ENCODE data around the gene CTSV.
A peak's percentile ranks its signal among the peaks of the same experiment; 100 is the strongest.
"Not testable (repeated sequence)": the region's sequence is repeated elsewhere in the genome, so short reads cannot be mapped to it uniquely, and the experiment has no call there.

CTSV gene

DNA sequence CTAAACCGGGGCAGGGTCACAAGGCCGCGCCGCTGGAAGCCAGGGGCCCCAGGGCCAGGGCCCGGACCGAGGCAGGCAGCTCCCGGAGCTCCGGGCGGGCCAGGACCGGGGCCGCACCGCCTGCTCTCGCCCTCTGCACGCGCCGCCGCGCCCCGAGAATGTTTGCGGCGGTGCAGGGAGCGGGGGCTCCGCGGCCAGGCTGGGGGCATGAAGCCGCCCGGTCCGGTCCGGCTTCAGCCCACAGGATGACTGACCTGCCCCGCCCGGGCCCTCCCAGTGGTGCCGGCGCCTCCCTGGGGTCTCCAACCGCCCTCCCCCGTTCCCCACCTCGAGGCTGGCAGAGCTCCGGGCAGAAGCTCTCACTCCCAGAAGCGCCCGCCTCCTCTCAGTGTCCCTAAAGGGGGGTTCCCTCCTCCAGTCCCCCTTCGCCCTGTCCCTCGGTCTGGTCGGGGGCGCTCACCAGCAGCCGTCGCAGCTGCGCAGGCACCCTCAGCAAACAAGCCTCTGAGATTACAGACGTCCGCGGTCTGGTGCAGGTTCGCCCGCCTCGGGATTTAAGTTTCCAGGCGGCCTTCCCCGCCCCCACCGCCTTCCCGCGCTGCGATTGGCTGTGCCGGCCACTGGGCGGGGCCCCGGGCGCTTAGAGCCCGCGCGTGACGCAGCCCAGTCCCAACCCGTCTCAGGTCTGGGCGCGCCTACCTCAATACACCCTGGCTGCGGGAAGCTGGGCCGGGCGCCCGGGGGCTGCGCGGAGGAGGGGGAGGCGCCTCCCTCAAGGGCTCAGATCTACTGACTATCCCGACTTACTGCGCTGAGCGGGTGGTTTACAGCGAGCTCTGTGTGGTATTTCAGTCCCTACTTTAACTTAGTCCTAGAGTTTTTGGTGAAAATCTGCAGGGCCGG is at the start of gene CTSV:
Gene CTSV (minus strand): TSS at position 532 of the 903 bp plus-strand sequence. CDS start 1,099 bp downstream, outside the sequence.
- DNase-seq (ENCODE audit: low spot score), result peak; percentile 100

DNA sequence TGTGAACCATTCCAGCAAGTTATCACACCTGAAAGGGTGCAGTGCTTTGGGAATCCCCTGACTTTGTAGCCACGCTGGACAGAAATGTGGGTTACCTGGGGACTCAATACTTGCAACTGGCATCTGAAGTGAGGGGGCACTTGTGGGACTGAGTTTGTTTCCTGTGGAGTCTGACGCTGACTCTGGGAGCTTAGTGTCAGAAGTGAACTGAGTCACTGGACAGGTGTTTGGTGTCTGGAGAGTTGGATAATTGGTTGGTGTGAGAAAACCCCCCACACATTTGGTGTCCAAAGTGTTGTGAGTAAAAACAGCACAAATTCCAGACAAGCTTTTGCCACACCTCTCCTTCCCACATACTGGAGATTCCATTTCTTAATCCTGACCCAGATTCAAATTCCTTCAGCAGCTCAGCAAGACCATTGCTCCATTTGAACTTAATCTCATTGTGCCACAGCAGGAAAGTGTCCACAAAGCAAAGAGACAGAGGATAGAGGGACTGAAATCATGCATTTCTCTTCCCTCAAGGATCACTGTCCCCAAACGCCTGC is 48.8 kb upstream of the CTSV start:
- not testable (repeated sequence) for DNase-seq (ENCODE audit: low spot score)

DNA sequence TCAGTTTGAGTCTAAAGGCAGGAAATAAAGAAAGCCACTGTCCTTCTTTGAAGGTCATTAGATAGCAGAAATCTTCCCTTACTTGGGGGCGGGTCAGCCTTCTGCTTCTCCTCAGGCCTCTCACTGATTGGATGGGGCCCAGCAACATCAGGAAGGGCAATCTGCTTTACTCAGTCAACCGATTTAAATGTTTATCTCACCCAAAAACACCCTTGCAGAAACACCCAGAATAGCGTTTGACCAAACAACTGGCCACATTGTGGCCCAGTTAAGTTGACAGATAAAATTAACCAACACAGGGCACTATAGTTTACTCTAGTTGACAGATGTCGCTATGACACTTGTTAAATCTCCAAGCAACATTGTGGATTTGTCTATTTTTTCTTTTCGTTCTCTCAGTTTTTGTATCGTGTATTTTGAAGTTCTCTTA is 45.6 kb upstream of the CTSV start:
- DNase-seq (ENCODE audit: low spot score), result not testable (repeated sequence)

- DNase-seq (ENCODE audit: low spot score), result no peak
These were observed 39.4 kb upstream of the CTSV start for GRCh38 chr9:97078362-97078761.

GRCh38 chr9:97077452-97078295 is 38.7 kb upstream of the CTSV start:
- no peak for DNase-seq (ENCODE audit: low spot score)

DNA sequence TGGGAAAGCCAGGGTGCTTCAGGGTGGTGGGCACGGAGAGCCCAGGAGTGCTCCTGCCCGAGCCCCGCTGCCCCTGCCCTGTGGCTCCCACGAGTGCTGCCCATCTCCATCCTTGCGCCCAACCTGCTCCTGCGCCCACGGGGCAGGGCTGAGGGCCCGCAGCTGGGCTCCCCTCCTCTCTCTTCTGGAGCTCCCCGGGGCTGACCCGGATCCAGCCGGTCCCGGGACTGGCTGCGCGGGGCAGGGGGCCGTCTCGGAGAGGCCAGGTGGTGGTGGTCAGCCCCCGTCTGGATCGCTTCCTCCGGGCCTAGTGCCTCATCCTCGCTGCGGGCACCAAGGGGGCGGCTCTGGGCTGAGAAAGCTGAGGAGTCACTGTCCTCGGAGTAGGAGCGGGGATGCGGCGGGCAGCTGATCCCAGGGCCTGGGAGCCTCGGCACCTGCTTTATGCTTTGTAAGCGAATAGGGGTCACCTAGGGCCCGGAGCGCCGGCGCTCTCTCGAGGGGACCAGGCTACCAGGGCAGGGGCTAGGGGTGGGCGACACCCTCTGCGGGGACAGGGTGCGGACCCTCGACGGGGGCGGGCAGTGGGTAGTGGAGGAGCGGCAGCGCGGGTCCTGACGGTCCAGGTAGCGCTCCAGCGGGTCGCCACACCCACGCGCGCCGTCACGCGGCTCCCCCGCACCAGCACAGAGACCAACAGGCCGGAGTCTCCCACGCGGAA is 37.9 kb upstream of the CTSV start:
- DNase-seq (ENCODE audit: low spot score), result not testable (repeated sequence)

- DNase-seq (ENCODE audit: low spot score), result no peak
These were observed 37.3 kb upstream of the CTSV start for GRCh38 chr9:97076238-97076637.

DNA sequence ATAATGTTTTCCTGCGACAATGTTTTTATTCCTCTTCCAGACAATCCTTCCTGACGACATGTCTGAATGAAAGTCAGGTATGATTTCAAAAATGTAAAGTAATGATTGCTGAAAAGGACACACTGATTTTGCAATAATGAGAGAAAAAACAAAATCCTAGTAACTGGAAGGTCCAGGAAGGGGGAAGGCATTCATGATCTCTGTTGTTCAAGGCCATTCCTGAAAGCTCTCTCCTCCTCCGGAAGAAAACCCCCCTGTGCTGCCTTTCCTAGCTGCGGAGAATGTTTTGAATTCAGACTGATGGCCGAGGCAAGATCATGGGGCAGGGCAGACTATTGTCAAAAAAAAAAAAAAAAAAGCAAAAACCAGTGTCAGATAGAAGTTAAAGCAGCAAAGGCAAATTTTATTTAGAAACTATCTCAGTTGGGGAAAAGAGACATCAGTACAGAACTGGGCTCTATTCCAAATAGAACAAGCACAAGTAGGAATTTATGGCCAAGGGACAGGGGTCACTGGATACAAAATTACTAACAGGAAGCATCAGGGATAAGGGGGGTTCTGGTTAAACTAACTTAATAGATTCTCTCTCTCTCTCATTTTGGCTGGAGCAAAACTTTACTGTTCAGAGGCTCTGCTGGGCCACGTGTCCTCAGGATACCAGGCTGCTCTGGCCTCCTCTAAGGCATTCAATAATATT is 36.5 kb upstream of the CTSV start:
- no peak for DNase-seq (ENCODE audit: low spot score)

DNA sequence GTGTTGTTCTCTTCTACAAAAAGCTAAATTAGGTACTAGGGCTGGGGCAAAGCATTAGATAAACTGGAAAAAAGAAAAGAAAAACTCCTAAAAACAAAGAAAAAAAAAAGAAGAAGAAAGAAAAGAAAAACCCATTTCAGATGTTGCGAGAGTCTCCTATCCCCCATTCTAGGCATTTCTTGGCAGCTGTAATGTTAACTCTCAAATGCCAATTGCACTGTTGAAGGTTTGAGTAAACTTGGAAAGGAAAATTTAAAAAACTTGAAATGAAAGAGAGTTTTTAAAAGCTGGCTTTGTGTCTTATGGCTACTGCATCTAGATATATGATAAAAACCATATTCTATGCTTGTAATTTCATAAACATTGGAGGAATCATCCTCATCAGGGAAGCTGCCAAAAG is 34.6 kb upstream of the CTSV start:
- no peak for DNase-seq (ENCODE audit: low spot score)

DNA sequence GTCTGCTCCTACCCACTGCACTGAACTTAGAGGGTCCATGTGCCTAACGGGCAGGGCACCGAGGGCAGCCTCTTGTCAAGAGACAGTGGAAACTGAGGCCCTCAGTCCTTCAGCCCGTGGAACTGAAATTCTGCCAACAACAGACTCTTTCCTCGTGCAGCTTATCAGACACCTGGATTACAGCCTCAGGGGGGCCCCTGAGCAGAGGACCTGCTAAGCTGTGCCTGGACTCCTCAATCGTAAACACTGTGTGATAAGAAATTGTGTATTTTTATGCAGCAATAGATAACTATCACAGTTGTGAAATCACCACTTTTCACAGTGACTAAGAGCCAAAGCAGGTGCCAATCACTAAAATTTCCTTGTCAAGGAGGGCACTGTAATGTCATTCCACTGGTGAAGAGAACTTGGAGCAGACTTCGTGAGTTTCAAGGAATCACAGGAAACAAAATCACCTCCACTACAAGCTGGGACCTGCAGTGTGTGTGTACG is 33.4 kb upstream of the CTSV start:
- DNase-seq (ENCODE audit: low spot score), result no peak

GRCh38 chr9:97070325-97070724 is 31.4 kb upstream of the CTSV start:
- DNase-seq (ENCODE audit: low spot score), result not testable (repeated sequence)

DNA sequence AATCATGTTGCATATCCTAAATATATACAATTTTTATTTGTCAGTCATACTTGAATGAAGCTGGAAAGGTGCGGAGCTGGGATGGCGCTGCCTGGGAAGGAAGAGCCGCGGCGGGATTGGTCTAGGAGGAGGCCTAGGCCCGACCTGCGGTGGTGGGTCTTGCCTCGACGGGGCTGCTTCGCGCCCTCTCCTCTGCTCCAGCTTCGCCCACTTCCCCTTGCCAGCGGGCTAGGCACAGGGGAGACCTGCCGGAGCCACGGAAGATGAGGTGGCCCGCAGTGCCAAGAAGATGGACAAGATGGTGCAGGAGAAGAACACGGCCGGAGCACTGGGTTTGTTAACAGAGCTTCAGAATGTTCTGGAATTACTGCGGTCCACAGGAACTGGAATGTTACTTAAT is 28.5 kb upstream of the CTSV start:
- no peak for DNase-seq (ENCODE audit: low spot score)

GRCh38 chr9:97064176-97064575 is 25.2 kb upstream of the CTSV start:
- no peak for DNase-seq (ENCODE audit: low spot score)

DNA sequence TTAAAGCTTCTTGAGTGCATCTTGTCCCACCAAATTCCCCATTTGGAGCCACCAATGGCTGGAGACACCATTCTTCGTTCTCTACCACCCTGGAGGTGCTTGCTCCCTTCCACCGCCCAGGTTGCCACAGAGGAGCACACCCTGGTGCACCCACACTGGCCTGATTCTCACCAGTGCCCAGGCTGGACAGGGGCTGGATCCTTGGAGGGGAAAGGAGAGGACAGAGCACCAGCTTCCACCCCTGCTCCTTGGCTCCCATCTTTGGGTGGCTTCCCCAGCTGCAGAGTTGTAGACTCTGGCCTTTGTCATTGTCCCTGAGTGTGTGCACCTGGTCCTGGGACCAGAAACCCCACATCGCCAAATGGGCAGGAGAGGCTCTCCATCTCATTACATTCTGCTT is 21.9 kb upstream of the CTSV start:
- no peak for DNase-seq (ENCODE audit: low spot score)

- DNase-seq (ENCODE audit: low spot score), result no peak
These were observed 20.7 kb upstream of the CTSV start for GRCh38 chr9:97059626-97060025.

DNA sequence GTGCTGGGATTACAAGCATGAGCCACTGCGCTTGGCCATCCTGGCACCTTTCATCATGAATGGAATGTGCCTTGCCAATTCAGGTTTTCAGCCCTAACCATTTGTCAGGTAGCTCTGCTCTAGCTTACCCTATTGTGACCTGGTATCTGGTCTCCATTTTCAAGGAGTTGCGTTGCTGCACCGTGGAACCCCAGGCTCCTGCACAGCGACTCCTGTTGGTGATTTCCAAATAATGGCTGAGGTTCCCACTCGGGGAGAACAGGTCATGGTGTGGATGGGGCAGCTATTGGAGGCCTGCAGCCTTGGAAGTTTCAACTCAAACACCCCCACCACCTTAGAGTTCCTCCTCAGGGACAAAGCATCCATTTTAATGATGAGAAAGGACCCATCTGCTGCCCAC is 18.7 kb upstream of the CTSV start:
- no peak for DNase-seq (ENCODE audit: low spot score)

DNA sequence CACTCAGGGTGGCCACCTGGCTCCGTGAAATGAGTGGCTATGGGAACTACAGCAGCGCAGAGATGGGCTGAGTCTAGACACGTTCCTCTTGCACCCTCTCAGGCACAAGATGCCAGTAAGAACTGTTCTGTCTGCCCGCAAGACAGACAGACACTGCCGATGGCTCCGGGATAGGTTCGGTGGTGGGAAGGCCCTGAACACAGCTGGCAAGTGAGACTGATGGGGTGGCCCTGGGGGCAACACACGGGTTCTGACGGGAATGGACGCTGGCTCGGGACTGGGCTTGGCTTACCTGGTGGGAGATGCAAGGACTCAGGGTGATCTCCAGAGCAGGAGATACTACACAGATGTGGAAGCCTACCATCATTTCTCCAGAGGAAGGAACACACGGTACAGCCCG is 16.9 kb upstream of the CTSV start:
- not testable (repeated sequence) for DNase-seq (ENCODE audit: low spot score)

GRCh38 chr9:97053717-97054116 is 14.8 kb upstream of the CTSV start:
- no peak for DNase-seq (ENCODE audit: low spot score)

DNA sequence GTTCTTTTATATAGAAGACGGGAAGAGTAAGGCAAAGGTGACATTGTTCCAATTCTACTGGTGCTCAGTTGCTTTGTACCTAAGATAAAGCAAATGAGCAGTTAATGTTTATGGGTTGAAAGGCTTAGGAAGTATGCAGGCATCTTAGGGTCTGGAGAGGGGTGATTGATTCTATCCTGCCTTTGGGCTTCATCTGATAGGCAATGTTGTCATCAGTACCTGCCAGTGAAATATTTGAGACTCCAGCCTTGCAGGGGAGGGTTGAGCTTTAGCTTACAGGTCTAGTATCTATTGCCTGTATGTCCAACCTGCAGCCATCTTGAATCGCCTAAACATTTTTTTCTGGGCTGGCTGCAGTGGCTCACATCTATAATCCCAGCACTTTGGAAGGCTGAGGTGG is 13.8 kb upstream of the CTSV start:
- DNase-seq (ENCODE audit: low spot score), result no peak

GRCh38 chr9:97046228-97046627 is 7.3 kb upstream of the CTSV start:
- peak; percentile 71 for DNase-seq (ENCODE audit: low spot score)

DNA sequence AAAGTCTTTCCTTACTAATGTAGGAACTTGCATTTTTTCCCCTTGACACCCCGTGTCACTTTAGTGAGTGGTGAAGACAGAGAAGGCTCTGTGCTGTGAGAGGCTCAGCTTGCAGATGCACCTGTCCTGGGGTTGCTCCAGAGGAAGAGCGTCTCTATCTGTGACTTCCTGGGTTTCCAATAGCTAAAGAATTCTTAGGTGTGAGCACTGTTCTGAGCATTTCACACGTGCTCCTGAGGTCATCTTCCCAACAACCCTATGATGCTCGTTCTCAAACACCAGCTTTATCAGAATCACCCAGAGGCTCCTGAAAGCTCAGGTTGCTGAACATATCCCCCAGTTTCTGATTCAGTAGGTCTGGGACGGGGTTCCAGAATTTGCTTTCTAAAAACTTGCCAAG is 6.4 kb upstream of the CTSV start:
- no peak for DNase-seq (ENCODE audit: low spot score)
